GM03348 (cell line): ENCODE data around the gene SOBP.
A peak's percentile ranks its signal among the peaks of the same experiment; 100 is the strongest.

Experiments used
- DNase-seq: peaks from one replicate; pipeline ENCODE4 v3.0.0; 2012; ENCODE audit warnings: low spot score

The SOBP gene

DNA sequence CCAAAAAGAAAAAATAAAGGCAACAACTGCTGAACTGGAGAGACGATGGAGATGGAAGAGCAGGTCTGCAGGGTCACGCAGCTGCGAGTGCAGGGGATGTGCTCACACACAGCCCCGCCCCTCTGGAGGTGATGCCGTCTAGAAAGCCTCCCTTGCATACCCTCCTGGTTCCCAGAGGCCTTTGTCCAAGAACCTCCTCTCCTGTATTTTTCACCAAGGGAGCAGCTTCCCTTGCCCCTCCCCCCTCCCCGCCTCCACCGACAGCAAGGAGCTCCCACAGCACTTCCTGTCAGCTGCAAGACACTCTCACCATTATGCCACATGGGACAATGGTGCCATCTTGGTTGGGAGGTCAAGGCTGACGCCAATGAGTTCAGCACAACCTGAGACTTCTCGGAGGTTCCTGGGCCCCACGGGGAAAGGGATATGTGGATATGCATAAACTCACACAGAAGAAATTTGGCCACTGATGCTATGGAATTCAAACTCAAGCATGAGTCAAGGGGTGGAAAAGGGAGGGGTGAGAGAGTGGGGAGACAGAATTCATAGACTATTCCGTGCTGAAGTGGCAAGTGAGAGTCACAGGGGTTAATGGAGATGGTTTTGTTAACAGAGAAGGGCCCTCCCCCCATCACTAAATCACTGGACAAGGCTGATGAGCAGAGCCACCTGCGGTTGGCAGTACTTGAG lies 201.3 kb downstream of the SOBP start:
- peak; percentile 72 for DNase-seq

DNA sequence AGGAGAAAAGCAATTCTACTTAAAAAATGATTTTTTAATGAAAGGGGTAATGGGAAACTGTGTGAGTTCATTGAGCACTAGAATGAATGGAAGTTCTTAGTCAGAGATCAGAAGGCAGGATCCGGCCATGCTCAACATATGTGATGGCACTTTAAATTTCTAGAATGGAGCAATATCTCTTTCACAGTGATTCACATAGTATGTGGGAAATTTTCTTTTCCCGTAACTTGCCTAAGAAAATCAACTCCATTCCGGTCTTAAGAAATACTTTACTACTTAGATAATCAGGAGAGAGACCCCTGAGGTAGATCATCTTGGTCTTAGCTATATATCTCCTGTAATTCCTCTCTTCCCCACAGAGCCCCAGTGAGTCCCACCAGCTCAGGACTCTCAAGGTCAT lies 202.4 kb downstream of the SOBP start:
- peak; percentile 51 for DNase-seq

GRCh38 chr6:107695061-107695720 lies 205.3 kb downstream of the SOBP start:
- no peak for DNase-seq

GRCh38 chr6:107697682-107698081 lies 207.8 kb downstream of the SOBP start:
- peak; percentile 38 for DNase-seq

DNA sequence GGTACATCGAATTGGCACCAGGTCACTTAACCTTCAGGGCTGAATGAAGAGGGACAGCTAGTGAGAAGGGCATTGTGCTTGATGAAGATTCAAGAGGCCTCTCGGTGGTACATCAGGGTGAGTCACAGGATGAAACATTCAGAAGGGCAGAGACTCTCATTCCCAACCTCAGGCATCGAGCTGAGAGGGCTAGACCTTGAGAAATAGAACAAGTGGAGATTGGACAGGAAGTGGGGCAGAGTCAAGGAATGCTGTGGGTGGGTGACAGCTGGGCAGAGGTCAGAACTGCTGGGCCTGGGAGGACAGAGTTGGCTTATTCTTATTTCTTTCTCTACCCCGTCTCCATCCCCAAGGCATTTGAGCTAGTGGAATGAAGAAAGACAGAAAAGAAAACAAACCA lies 208.2 kb downstream of the SOBP start:
- peak; percentile 80 for DNase-seq

- DNase-seq: no peak
Measured at GRCh38 chr6:107699254-107699653, 209.3 kb downstream of the SOBP start.

DNA sequence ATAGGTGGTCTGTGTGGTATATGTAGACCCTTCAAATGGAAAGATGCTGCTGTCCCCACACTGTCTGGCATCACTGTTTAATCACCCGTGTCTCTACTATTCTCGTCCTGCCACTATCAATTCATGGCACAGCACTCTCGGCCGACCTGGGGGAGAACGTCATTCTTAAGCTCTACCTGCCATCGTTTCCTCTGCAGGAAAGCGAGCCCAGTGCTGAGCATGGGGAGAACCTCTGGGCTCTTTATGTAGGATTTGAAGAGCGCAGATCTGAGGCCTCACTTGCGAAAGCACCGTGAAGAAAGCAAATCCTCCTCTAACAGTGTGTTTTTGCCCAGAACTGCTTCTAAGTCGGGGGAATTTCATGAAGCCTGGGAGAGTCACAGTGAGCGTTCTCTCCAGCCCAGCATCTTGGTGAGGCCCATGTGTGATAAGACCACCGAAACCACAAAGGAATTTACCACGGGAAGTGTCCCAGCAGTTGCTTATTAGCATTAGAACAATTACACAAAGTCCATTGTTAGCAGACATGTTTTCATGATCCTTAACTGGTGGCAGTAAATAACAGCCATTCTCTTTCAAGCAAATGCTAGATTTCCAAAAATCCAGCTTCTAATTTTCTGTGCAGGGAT lies 209.9 kb downstream of the SOBP start:
- DNase-seq: no peak

DNA sequence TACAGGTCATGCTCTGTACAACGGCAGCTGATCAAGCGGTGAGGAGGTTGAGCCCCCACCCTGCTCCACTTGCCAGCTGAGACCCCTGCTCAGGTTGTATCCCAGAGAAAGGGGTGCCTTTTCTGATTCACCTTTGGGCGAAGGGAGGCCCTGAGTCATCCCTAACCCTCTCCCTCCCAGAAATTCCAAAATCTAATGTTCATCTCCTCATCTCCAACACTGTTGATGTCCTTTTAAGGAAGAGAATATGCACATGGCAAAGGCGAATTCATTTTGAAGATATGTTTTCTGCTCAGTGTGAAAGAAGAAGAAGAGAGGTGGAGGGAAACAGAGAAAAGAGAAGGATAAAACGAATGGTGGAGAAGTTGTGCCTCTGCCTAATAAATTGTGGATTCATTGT lies 213.7 kb downstream of the SOBP start:
- DNase-seq: no peak

DNA sequence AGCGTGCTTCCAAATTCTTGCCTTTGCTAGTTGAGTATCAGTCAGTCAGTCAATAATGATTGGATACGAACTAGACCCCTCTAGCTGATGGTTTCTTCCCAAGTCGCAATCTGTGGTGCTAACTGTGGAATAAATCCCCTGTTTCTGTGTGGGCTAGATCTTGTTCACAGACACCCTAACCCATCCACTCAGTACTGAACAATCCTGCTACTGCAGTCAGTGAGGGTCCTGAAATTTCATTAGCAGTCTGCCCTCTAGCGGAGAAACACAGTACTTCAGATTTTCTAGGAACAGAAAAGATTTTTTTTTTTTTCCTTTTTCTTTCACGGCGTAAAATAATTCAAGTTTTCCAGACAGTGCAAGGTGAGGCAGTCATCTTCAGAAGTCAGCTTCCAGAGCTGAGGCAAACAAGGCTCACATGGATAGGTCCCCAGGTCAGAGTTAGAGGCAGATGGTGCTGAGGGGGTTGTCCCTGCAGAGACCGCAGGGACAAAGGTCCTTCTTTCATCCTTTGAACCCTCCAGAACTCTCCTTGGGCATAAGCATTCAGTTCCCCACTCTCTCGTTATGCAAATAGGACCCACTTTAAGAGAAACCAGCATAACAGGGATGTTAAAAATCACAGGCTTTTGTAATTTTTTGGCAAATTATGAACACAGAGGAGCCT lies 214.6 kb downstream of the SOBP start:
- peak; percentile 58 for DNase-seq

DNA sequence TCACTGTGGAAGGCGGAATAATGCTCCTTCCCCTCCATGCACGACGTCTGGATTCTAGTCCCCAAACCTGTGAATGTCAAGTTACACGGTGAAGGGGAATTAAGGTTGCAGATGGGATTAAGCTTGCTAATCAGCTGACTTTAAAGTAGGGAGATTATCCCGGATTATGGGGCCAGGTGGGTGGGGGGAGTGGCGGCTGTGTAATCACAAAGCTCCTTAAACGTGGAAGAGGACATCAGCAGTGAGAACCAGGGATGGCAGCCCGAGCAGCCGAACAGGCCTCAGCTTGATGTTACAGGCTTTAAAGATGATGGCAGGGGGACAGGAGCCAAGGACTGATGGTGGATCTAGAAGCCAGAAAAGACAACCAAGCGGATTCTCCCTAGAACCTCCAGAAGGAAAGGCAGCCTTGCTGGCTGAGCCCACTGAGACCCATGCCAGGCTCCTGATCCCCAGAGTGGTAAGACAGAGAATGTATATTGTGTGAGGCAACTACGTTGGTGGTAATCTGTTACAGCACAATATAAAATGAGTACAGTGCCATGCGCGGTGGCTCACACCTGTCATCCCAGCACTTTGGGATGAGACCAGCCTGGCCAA lies 216.7 kb downstream of the SOBP start:
- no peak for DNase-seq

- no peak for DNase-seq
Measured at GRCh38 chr6:107707346-107708275, 217.7 kb downstream of the SOBP start.

DNA sequence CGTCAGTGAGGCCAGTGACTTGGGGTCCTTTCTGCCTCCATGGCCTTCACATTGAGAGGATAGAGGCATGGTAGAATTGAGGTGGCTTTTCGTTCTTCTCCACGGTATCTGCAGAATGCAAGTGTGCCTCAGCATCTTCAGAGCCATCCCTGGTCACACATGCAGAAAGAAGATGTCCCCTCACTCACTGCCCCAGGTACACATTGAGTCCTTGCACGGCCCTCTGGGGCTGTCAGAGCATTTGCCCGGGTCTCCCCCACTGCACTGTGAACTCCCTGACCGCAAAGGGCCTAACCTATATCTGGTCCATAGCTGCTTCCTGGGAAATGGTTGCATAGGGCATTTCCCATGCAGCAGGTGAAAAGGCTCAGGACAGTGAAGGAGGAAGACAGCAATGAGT lies 218.5 kb downstream of the SOBP start:
- DNase-seq: no peak

DNA sequence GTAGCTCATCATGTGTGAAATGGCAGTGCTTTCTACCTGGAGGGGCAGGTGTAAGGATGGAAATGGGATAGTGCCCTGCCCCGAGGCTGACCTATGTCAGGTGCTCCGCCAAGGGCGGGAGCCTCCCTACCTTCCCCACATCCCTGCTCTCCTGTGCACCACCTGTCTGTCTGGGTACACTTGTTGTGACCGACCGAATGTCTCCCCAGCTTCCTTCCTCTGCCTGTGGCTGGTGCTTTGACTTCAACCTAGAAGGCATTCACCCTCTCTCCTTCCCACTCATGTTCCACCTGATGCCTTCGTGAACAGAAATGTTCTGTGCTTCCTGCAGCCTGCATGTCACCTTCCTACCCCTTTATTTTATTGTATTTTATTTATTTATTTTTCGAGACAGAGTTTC lies 219.4 kb downstream of the SOBP start:
- DNase-seq: no peak
